Neural crest cell (in vitro differentiated cells): ENCODE data around the gene LPAR3. TPM values are rescaled to one million over a fixed set of nuclear protein-coding genes. Genes with fewer than 3 reads are reported as not detected.

Experiments
- DNase-seq: peaks from one replicate; pipeline ENCODE4 v3.0.0; 2021; ENCODE audit warnings: low read depth, mixed read lengths, low spot score
- H3K27ac Mint-ChIP-seq: one replicate; pipeline ENCODE4 v1.8.0; 2021; ENCODE audit warnings: mild to moderate bottlenecking, mixed read lengths; ENCODE audit not compliant: unreplicated experiment
- H3K27me3 Mint-ChIP-seq: 2 replicates; pipeline ENCODE4 v1.8.0; 2021; ENCODE audit warnings: low read depth, mild to moderate bottlenecking, mixed read lengths
- H3K36me3 Mint-ChIP-seq: 2 replicates; pipeline ENCODE4 v1.8.0; 2021; ENCODE audit warnings: low read depth, mild to moderate bottlenecking, mixed read lengths
- H3K4me1 Mint-ChIP-seq: 2 replicates; pipeline ENCODE4 v1.8.0; 2021; ENCODE audit warnings: mixed read lengths
- H3K4me3 Mint-ChIP-seq: one replicate; pipeline ENCODE4 v1.8.0; 2021; ENCODE audit warnings: mild to moderate bottlenecking, mixed read lengths
- H3K9me3 Mint-ChIP-seq: 2 replicates; pipeline ENCODE4 v1.8.0; 2021; ENCODE audit warnings: mixed read lengths
- CTCF ChIP-seq: fragments of 200-600 bp; sonication (generic); conservative IDR thresholded peaks from 2 replicates; pipeline ENCODE4 v1.5.0; 2021; ENCODE audit warnings: antibody characterized with exemption, mild to moderate bottlenecking
- total RNA-seq: library from RNA; stranded (reverse); gene quantifications from 2 replicates; pipeline ENCODE4 v1.2.1, GENCODE V29; 2021

The LPAR3 gene
- total RNA-seq, 1 donor from 2014 or later, result 1.3 TPM

GRCh38 chr1:84803604-84804003, 89.4 kb downstream of the LPAR3 start:
- Mint-ChIP-seq H3K36me3 (no peaks in the 10 kb centered on the region), H3K4me3 (no peak overlapping the region), H3K4me1 (no peaks in the 10 kb centered on the region), H3K27me3 (peaks cover 10% of the 10 kb centered on the region), H3K27ac (no peak overlapping the region), H3K9me3 (no peaks in the 10 kb centered on the region)
- DNase-seq, result no peak
- no peak for TF ChIP-seq CTCF

GRCh38 chr1:84802567-84803232, 90.3 kb downstream of the LPAR3 start:
- no peak overlapping the region for H3K4me3 Mint-ChIP-seq
- H3K27ac Mint-ChIP-seq, result no peak overlapping the region
- peaks cover 10% of the 10 kb centered on the region for H3K27me3 Mint-ChIP-seq
- DNase-seq, result no peak
- TF ChIP-seq CTCF, result no peak
- no peaks in the 10 kb centered on the region for H3K9me3 Mint-ChIP-seq
- no peaks in the 10 kb centered on the region for H3K36me3 Mint-ChIP-seq
- no peaks in the 10 kb centered on the region for H3K4me1 Mint-ChIP-seq

- H3K27ac Mint-ChIP-seq, result no peak overlapping the region
- no peak overlapping the region for H3K4me3 Mint-ChIP-seq
- no peaks in the 10 kb centered on the region for H3K27me3 Mint-ChIP-seq
- no peaks in the 10 kb centered on the region for H3K36me3 Mint-ChIP-seq
- no peak for TF ChIP-seq CTCF
- no peaks in the 10 kb centered on the region for H3K4me1 Mint-ChIP-seq
- no peak for DNase-seq
- no peaks in the 10 kb centered on the region for H3K9me3 Mint-ChIP-seq
These were observed 92.6 kb downstream of the LPAR3 start for GRCh38 chr1:84800090-84801073.

- no peak overlapping the region for H3K27ac Mint-ChIP-seq
- H3K36me3 Mint-ChIP-seq, result no peaks in the 10 kb centered on the region
- TF ChIP-seq CTCF, result no peak
- no peaks in the 10 kb centered on the region for H3K9me3 Mint-ChIP-seq
- no peaks in the 10 kb centered on the region for H3K27me3 Mint-ChIP-seq
- H3K4me3 Mint-ChIP-seq, result no peak overlapping the region
- DNase-seq, result no peak
- H3K4me1 Mint-ChIP-seq, result no peaks in the 10 kb centered on the region
These were observed 95.4 kb downstream of the LPAR3 start for GRCh38 chr1:84797603-84798002.

- Mint-ChIP-seq H3K9me3 (no peaks in the 10 kb centered on the region), H3K4me3 (no peak overlapping the region), H3K27ac (no peak overlapping the region), H3K27me3 (no peaks in the 10 kb centered on the region), H3K36me3 (peaks cover 3% of the 10 kb centered on the region), H3K4me1 (no peaks in the 10 kb centered on the region)
- TF ChIP-seq CTCF, result no peak
- no peak for DNase-seq
These were observed 96.9 kb downstream of the LPAR3 start for GRCh38 chr1:84795966-84796600.
